Muscle layer of colon (tissue), 2 donors: ENCODE measurements around the gene ATP7B.

Experiments used
- H3K27ac ChIP-seq: one replicate; pipeline ENCODE4 v1.7.0; 2013; ENCODE audit warnings: low read depth, mild to moderate bottlenecking, low read length, moderate library complexity
- H3K27me3 ChIP-seq, 2 donors: one replicate each; pipeline ENCODE4 v1.7.0; 2013; ENCODE audit warnings: low read length in 2 of 2, mild to moderate bottlenecking in 2 of 2; ENCODE audit not compliant: insufficient read depth in 2 of 2, control insufficient read depth in 1 of 2
- H3K36me3 ChIP-seq: one replicate; pipeline ENCODE4 v1.7.0; 2013; ENCODE audit warnings: mild to moderate bottlenecking, low read length; ENCODE audit not compliant: insufficient read depth
- H3K4me1 ChIP-seq: one replicate; pipeline ENCODE4 v1.7.0; 2013; ENCODE audit warnings: mild to moderate bottlenecking, low read length; ENCODE audit not compliant: insufficient read depth
- H3K4me3 ChIP-seq, 2 donors: one replicate each; pipeline ENCODE4 v1.7.0; 2013; ENCODE audit warnings: low read length in 2 of 2, low read depth in 1 of 2, mild to moderate bottlenecking in 1 of 2, moderate library complexity in 1 of 2
- H3K9ac ChIP-seq: one replicate; pipeline ENCODE4 v1.7.0; 2013; ENCODE audit warnings: low read length
- H3K9me3 ChIP-seq: one replicate; pipeline ENCODE4 v1.7.0; 2013; ENCODE audit warnings: mild to moderate bottlenecking, low read length
- donor health status: abdominal sarcoma.
- donor health status: Adenocarcinoma of cecum.

ATP7B gene

GRCh38 chr13:51956717-51957116 lies 54.5 kb downstream of the ATP7B start:
- Histone ChIP-seq H3K4me3 (no peak overlapping the region), H3K27me3 (no peaks in the 10 kb centered on the region), H3K9ac (no peak overlapping the region), H3K4me1 (no peaks in the 10 kb centered on the region), H3K36me3 (no peaks in the 10 kb centered on the region), H3K27ac (no peak overlapping the region), H3K9me3 (no peaks in the 10 kb centered on the region)

- no peaks in the 10 kb centered on the region for H3K9me3 ChIP-seq
- no peaks in the 10 kb centered on the region for H3K27me3 ChIP-seq
- H3K9ac ChIP-seq: no peak overlapping the region
- H3K4me3 ChIP-seq: no peak overlapping the region
- H3K4me1 ChIP-seq: no peaks in the 10 kb centered on the region
- H3K36me3 ChIP-seq: no peaks in the 10 kb centered on the region
- no peak overlapping the region for H3K27ac ChIP-seq
Observed at GRCh38 chr13:51955816-51956603, 55.2 kb downstream of the ATP7B start.

GRCh38 chr13:51955281-51955771 lies 55.9 kb downstream of the ATP7B start:
- Histone ChIP-seq H3K9me3 (no peaks in the 10 kb centered on the region), H3K27ac (no peak overlapping the region), H3K9ac (no peak overlapping the region), H3K4me1 (no peaks in the 10 kb centered on the region), H3K36me3 (no peaks in the 10 kb centered on the region), H3K4me3 (no peak overlapping the region), H3K27me3 (no peaks in the 10 kb centered on the region)

- Histone ChIP-seq H3K36me3 (no peaks in the 10 kb centered on the region), H3K9ac (no peak overlapping the region), H3K27ac (no peak overlapping the region), H3K4me3 (no peak overlapping the region), H3K27me3 (no peaks in the 10 kb centered on the region), H3K9me3 (no peaks in the 10 kb centered on the region), H3K4me1 (no peaks in the 10 kb centered on the region)
Observed at GRCh38 chr13:51953347-51954195, 57.7 kb downstream of the ATP7B start.

GRCh38 chr13:51950722-51951121 lies 60.5 kb downstream of the ATP7B start:
- Histone ChIP-seq H3K9me3 (no peaks in the 10 kb centered on the region), H3K4me3 (no peak overlapping the region), H3K36me3 (peaks cover 6% of the 10 kb centered on the region), H3K27ac (no peak overlapping the region), H3K4me1 (no peaks in the 10 kb centered on the region), H3K9ac (no peak overlapping the region), H3K27me3 (no peaks in the 10 kb centered on the region)

- no peaks in the 10 kb centered on the region for H3K9me3 ChIP-seq
- no peak overlapping the region for H3K4me3 ChIP-seq
- no peaks in the 10 kb centered on the region for H3K4me1 ChIP-seq
- H3K27me3 ChIP-seq: no peaks in the 10 kb centered on the region
- H3K27ac ChIP-seq: no peak overlapping the region
- H3K9ac ChIP-seq: no peak overlapping the region
- peaks cover 7% of the 10 kb centered on the region for H3K36me3 ChIP-seq
Observed at GRCh38 chr13:51946163-51946669, 65.0 kb downstream of the ATP7B start.

GRCh38 chr13:51945149-51945548 lies 66.1 kb downstream of the ATP7B start:
- H3K9ac ChIP-seq: no peak overlapping the region
- peaks cover 7% of the 10 kb centered on the region for H3K36me3 ChIP-seq
- H3K4me3 ChIP-seq: no peak overlapping the region
- no peaks in the 10 kb centered on the region for H3K9me3 ChIP-seq
- no peaks in the 10 kb centered on the region for H3K4me1 ChIP-seq
- no peak overlapping the region for H3K27ac ChIP-seq
- H3K27me3 ChIP-seq: no peaks in the 10 kb centered on the region

- no peak overlapping the region for H3K9ac ChIP-seq
- no peak overlapping the region for H3K27ac ChIP-seq
- no peak overlapping the region for H3K4me3 ChIP-seq
- H3K9me3 ChIP-seq: no peaks in the 10 kb centered on the region
- no peaks in the 10 kb centered on the region for H3K27me3 ChIP-seq
- H3K36me3 ChIP-seq: peaks cover 7% of the 10 kb centered on the region
- no peaks in the 10 kb centered on the region for H3K4me1 ChIP-seq
Observed at GRCh38 chr13:51944428-51944827, 66.8 kb downstream of the ATP7B start.

- Histone ChIP-seq H3K9ac (no peak overlapping the region), H3K27ac (no peak overlapping the region), H3K27me3 (no peaks in the 10 kb centered on the region), H3K36me3 (peaks cover 7% of the 10 kb centered on the region), H3K4me3 (no peak overlapping the region), H3K9me3 (no peaks in the 10 kb centered on the region), H3K4me1 (no peaks in the 10 kb centered on the region)
Observed at GRCh38 chr13:51943721-51944120, 67.5 kb downstream of the ATP7B start.

- Histone ChIP-seq H3K36me3 (peaks cover 7% of the 10 kb centered on the region), H3K27me3 (no peaks in the 10 kb centered on the region), H3K9me3 (no peaks in the 10 kb centered on the region), H3K4me3 (no peak overlapping the region), H3K9ac (no peak overlapping the region), H3K27ac (no peak overlapping the region), H3K4me1 (no peaks in the 10 kb centered on the region)
Observed at GRCh38 chr13:51942189-51942588, 69.1 kb downstream of the ATP7B start.

- no peaks in the 10 kb centered on the region for H3K9me3 ChIP-seq
- H3K36me3 ChIP-seq: peaks cover 5% of the 10 kb centered on the region
- H3K27me3 ChIP-seq: no peaks in the 10 kb centered on the region
- no peaks in the 10 kb centered on the region for H3K4me1 ChIP-seq
- no peak overlapping the region for H3K9ac ChIP-seq
- H3K4me3 ChIP-seq: no peak overlapping the region
- no peak overlapping the region for H3K27ac ChIP-seq
Observed at GRCh38 chr13:51938454-51938853, 72.8 kb downstream of the ATP7B start.
